ENCODE results near the gene MRPL54. TPM values are rescaled to one million over a fixed set of nuclear protein-coding genes. Genes with fewer than 3 reads are reported as not detected.

Gene MRPL54
- total RNA-seq, 3 donors from 2014 or later (not counting 1 experiment from before 2014, with no cell fraction given), result 54.1 to 60.5 (median 55.5) TPM

DNA sequence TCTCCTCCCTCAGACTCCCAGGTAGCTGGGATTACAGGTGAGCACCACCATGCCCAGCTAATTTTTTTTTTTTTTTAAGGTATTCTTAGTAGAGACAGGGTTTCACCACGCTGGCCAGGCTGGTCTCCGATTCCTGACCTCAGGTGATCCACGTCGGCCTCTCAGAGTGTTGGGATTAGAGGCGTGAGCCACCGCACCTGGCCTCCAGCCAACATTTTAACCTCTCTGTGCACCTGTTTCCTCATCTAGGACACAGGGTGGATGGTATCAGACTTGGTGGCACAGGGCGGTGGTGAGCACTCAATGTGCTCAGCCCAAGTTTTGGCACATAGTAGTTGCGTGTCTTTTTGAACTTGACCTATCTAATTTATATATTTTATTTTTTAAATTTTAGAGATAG is 13.5 kb upstream of the MRPL54 start:
- H3K27ac Mint-ChIP-seq, result no peak overlapping the region
- H3K36me3 Mint-ChIP-seq, result no peaks in the 10 kb centered on the region
- no peak overlapping the region for H3K4me3 ChIP-seq (ENCODE audit: low read length)
- H3K9me3 Mint-ChIP-seq, result no peaks in the 10 kb centered on the region
- no peaks in the 10 kb centered on the region for H3K9me3 ChIP-seq (ENCODE audit: control insufficient read depth, insufficient read depth, low read length)
- H3K4me1 ChIP-seq (ENCODE audit: control insufficient read depth, insufficient read depth, low read length), result no peaks in the 10 kb centered on the region
- no peaks in the 10 kb centered on the region for H3K27me3 ChIP-seq (ENCODE audit: control insufficient read depth, insufficient read depth, low read length)
- no peak overlapping the region for H3K4me3 Mint-ChIP-seq
- H3K27ac ChIP-seq (ENCODE audit: low read length), result no peak overlapping the region
- peaks cover 26% of the 10 kb centered on the region for H3K36me3 ChIP-seq (ENCODE audit: control insufficient read depth, insufficient read depth, low read length)
- no peaks in the 10 kb centered on the region for H3K27me3 Mint-ChIP-seq (ENCODE audit: low read depth in 2 of 2)
- no peaks in the 10 kb centered on the region for H3K4me1 Mint-ChIP-seq
- TF ChIP-seq, protein P1, sequence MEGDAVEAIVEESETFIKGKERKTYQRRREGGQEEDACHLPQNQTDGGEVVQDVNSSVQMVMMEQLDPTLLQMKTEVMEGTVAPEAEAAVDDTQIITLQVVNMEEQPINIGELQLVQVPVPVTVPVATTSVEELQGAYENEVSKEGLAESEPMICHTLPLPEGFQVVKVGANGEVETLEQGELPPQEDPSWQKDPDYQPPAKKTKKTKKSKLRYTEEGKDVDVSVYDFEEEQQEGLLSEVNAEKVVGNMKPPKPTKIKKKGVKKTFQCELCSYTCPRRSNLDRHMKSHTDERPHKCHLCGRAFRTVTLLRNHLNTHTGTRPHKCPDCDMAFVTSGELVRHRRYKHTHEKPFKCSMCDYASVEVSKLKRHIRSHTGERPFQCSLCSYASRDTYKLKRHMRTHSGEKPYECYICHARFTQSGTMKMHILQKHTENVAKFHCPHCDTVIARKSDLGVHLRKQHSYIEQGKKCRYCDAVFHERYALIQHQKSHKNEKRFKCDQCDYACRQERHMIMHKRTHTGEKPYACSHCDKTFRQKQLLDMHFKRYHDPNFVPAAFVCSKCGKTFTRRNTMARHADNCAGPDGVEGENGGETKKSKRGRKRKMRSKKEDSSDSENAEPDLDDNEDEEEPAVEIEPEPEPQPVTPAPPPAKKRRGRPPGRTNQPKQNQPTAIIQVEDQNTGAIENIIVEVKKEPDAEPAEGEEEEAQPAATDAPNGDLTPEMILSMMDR (IDR thresholded peaks at IDR 0.05), result no peak
- ATAC-seq (no peak), DNase-seq (no peak)
- intact Hi-C loops (cut with micrococcal nuclease), result no loop called here
- WGBS (ENCODE audit: insufficient coverage), result 94% methylated on average over 7 of the region's 8 CpGs

DNA sequence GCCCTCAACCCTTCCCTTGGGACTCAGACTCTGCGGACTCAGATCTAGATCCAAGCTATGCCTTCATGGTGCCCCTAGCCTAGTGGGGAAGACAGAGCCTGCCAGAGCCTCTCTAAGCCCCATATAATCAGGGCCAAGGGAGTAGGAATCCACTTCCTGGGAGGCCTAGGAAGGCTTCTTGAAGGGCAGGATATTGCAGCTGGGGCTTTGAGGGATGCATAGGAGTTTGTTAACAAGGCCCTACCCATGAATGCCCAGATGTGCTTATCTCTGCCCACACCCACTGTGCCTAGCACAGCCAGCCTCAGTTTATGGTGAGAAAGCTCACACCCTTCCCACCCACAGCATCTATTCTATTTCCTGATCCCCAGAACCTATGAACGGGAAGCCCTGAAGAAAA is 12.3 kb upstream of the MRPL54 start:
- no peaks in the 10 kb centered on the region for H3K36me3 Mint-ChIP-seq
- ATAC-seq (no peak), DNase-seq (no peak)
- Histone ChIP-seq H3K9me3 (ENCODE audit: control insufficient read depth, insufficient read depth, low read length) (no peaks in the 10 kb centered on the region), H3K27ac (ENCODE audit: low read length) (no peak overlapping the region), H3K27me3 (ENCODE audit: control insufficient read depth, insufficient read depth, low read length) (no peaks in the 10 kb centered on the region), H3K4me1 (ENCODE audit: control insufficient read depth, insufficient read depth, low read length) (no peaks in the 10 kb centered on the region), H3K36me3 (ENCODE audit: control insufficient read depth, insufficient read depth, low read length) (peaks cover 30% of the 10 kb centered on the region), H3K4me3 (ENCODE audit: low read length) (no peak overlapping the region)
- intact Hi-C loops (cut with micrococcal nuclease), result no loop called here
- H3K27me3 Mint-ChIP-seq (ENCODE audit: low read depth in 2 of 2), result no peaks in the 10 kb centered on the region
- no peaks in the 10 kb centered on the region for H3K9me3 Mint-ChIP-seq
- H3K27ac Mint-ChIP-seq, result no peak overlapping the region
- 98% methylated on average over 2 of the region's 2 CpGs for WGBS (ENCODE audit: insufficient coverage)
- no peak overlapping the region for H3K4me3 Mint-ChIP-seq
- TF ChIP-seq, protein P1 (IDR thresholded peaks at IDR 0.05), result no peak
- peaks cover 5% of the 10 kb centered on the region in 2 donors for H3K4me1 Mint-ChIP-seq

DNA sequence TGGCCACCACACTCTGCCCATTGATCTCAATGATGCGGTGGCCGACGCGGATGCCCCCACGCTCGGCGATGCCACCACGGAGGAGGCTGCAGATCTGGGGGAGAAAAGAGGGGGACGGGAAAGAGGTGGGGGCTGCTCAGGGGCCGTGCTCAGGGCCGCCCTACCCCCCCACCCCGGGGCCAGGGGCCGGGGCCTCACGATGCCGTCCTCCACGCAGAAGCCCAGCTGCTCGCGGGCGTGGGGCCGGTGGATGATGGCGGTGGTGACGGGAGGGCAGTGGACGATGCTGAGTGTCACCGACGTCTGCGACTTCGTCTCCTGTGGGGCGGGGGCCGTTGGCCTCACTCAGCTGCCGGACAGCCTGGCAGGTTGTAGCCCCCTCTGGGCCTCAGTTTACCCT is 11.2 kb upstream of the MRPL54 start:
- TF ChIP-seq, protein P1 (IDR thresholded peaks at IDR 0.05), result no peak
- Mint-ChIP-seq H3K9me3 (no peaks in the 10 kb centered on the region), H3K4me1 (peaks cover 6% of the 10 kb centered on the region in 2 donors), H3K4me3 (no peak overlapping the region), H3K27ac (no peak overlapping the region), H3K27me3 (ENCODE audit: low read depth in 2 of 2) (no peaks in the 10 kb centered on the region), H3K36me3 (no peaks in the 10 kb centered on the region)
- 97% methylated on average over 30 of the region's 30 CpGs for WGBS (ENCODE audit: insufficient coverage)
- Histone ChIP-seq H3K27me3 (ENCODE audit: control insufficient read depth, insufficient read depth, low read length) (no peaks in the 10 kb centered on the region), H3K9me3 (ENCODE audit: control insufficient read depth, insufficient read depth, low read length) (no peaks in the 10 kb centered on the region), H3K4me1 (ENCODE audit: control insufficient read depth, insufficient read depth, low read length) (no peaks in the 10 kb centered on the region), H3K4me3 (ENCODE audit: low read length) (no peak overlapping the region), H3K36me3 (ENCODE audit: control insufficient read depth, insufficient read depth, low read length) (peaks cover 33% of the 10 kb centered on the region), H3K27ac (ENCODE audit: low read length) (no peak overlapping the region)
- no peak for DNase-seq
- intact Hi-C loops (cut with micrococcal nuclease), result no loop called here
- ATAC-seq, result no peak

DNA sequence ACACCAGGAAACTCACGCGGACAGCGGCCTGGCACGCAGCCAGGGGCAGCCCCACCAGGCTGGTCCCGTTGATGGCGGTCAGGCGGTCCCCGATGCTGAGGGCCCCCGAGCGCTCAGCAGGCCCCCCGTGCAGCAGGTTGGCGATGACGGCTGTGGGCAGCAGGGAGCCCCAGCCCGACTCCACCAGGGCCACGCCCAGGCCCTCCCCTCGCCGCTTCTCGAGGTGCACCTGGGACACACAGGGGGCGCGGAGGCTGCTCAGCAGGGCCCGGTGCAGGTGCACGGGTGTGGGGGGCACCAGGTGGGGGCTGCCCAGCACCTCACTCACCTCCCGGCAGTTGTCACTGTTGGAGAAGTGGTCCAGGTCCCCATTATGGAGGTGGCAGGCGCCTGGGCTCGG is 10.0 kb upstream of the MRPL54 start:
- Histone ChIP-seq H3K27ac (ENCODE audit: low read length) (no peak overlapping the region), H3K4me1 (ENCODE audit: control insufficient read depth, insufficient read depth, low read length) (no peaks in the 10 kb centered on the region), H3K27me3 (ENCODE audit: control insufficient read depth, insufficient read depth, low read length) (no peaks in the 10 kb centered on the region), H3K36me3 (ENCODE audit: control insufficient read depth, insufficient read depth, low read length) (peaks cover 33% of the 10 kb centered on the region), H3K9me3 (ENCODE audit: control insufficient read depth, insufficient read depth, low read length) (no peaks in the 10 kb centered on the region), H3K4me3 (ENCODE audit: low read length) (no peak overlapping the region)
- TF ChIP-seq, protein P1 (IDR thresholded peaks at IDR 0.05), result no peak
- no peaks in the 10 kb centered on the region for H3K36me3 Mint-ChIP-seq
- H3K27ac Mint-ChIP-seq, result no peak overlapping the region
- no peak for ATAC-seq
- WGBS (ENCODE audit: insufficient coverage), result 91% methylated on average over 25 of the region's 25 CpGs
- no peaks in the 10 kb centered on the region for H3K27me3 Mint-ChIP-seq (ENCODE audit: low read depth in 2 of 2)
- H3K4me1 Mint-ChIP-seq, result peaks cover 6% of the 10 kb centered on the region in 2 donors
- intact Hi-C loops (cut with micrococcal nuclease), result no loop called here
- no peaks in the 10 kb centered on the region for H3K9me3 Mint-ChIP-seq
- DNase-seq, result no peak
- no peak overlapping the region for H3K4me3 Mint-ChIP-seq
